Endothelial cell of umbilical vein (primary cell): ENCODE results near the gene TMEM170B. TPM values are rescaled to one million over a fixed set of nuclear protein-coding genes. Genes with fewer than 3 reads are reported as not detected.

Experiments used
- BruUV-seq: library from RNA; stranded (reverse); fragments of 400-500 nt; replicated peaks from 2 replicates; lab custom pipeline; 2021; lab: Mats Ljungman, UMichigan
- CTCF ChIA-PET: fragments of 300-600, 350-600 bp; sonication (Branson Sonifier 250); formaldehyde crosslinking; loops from one replicate; lab custom pipeline; 2021; ENCODE audit warnings: antibody characterized with exemption, inconsistent platforms; lab: Charles Lee
- POLR2A ChIA-PET: fragments of 300-600, 350-600 bp; sonication (Branson Sonifier 250); formaldehyde crosslinking; loops from one replicate; lab custom pipeline; 2021; ENCODE audit warnings: antibody characterized with exemption, inconsistent platforms; lab: Charles Lee
- DNase-seq: peaks from one replicate; pipeline ENCODE4 v3.0.0-alpha.2; 2011; ENCODE audit warnings: low read depth, low spot score
- FAIRE-seq: peaks from 2 replicates; lab custom pipeline; 2011; peaks lifted over from hg19 to GRCh38; lab: Jason Lieb, UNC
- H2AFZ ChIP-seq: 2 replicates; pipeline ENCODE4 v1.6.0; 2012; ENCODE audit warnings: low read depth, low read length, control low read depth, inconsistent platforms
- H3K27ac ChIP-seq: 2 replicates; pipeline ENCODE4 v1.5.1; 2011; ENCODE audit warnings: low read depth, mild to moderate bottlenecking, control low read depth, low read length, moderate library complexity; ENCODE audit not compliant: insufficient read depth
- H3K27me3 ChIP-seq, 2 experiments: 2 replicates each; pipeline versions ENCODE4 v1.6.0 to v1.6.1; 2011; ENCODE audit warnings: low read length in 2 of 2, mixed read lengths in 1 of 2; ENCODE audit not compliant: control insufficient read depth in 2 of 2, insufficient read depth in 2 of 2
- H3K36me3 ChIP-seq, 2 experiments: 2 replicates in 1 of 2; 3 replicates in 1 of 2; pipeline ENCODE4 v1.5.1; 2011; ENCODE audit warnings: low read length in 2 of 2, mild to moderate bottlenecking in 1 of 2, moderate library complexity in 1 of 2; ENCODE audit not compliant: control insufficient read depth in 2 of 2, insufficient read depth in 2 of 2; ENCODE audit errors: extremely low read depth in 1 of 2
- H3K4me1 ChIP-seq: 3 replicates; pipeline ENCODE4 v1.5.1; 2011; ENCODE audit warnings: mild to moderate bottlenecking, low read length; ENCODE audit not compliant: control insufficient read depth, insufficient read depth; ENCODE audit errors: extremely low read depth
- H3K4me2 ChIP-seq: 2 replicates; pipeline ENCODE4 v1.6.1; 2011; ENCODE audit warnings: low read length, control low read depth, mixed read lengths; ENCODE audit not compliant: insufficient read depth
- H3K4me3 ChIP-seq, 3 experiments: fragments of 200-600 bp in 1 of 3; sonication (generic), shearing (Covaris generic) in 1 of 3; replicated peaks in 1 of 3; 2 replicates each; pipeline ENCODE4 v1.5.1; 2011 to 2016; ENCODE audit warnings: control low read depth in 3 of 3, low read length in 3 of 3, mild to moderate bottlenecking in 2 of 3, inconsistent platforms in 1 of 3, low read depth in 1 of 3, moderate library complexity in 1 of 3; ENCODE audit not compliant: insufficient read depth in 1 of 3
- H3K79me2 ChIP-seq: 2 replicates; pipeline ENCODE4 v1.6.0; 2012; ENCODE audit warnings: low read length, inconsistent platforms; ENCODE audit not compliant: control insufficient read depth, insufficient read depth
- H3K9ac ChIP-seq: replicated peaks from 2 replicates; pipeline ENCODE3; 2011; ENCODE audit warnings: low read length, control low read depth; ENCODE audit not compliant: insufficient read depth; ENCODE audit errors: extremely low read depth
- H3K9me1 ChIP-seq: replicated peaks from 3 replicates; pipeline ENCODE4 v1.6.0; 2011; ENCODE audit warnings: mild to moderate bottlenecking, low read length; ENCODE audit not compliant: control insufficient read depth, insufficient read depth; ENCODE audit errors: extremely low read depth
- H3K9me3 ChIP-seq: replicated peaks from 2 replicates; pipeline ENCODE4 v1.5.1; 2012; ENCODE audit warnings: low read length, inconsistent platforms; ENCODE audit not compliant: control insufficient read depth, insufficient read depth
- H4K20me1 ChIP-seq: replicated peaks from 2 replicates; pipeline ENCODE3; 2011; ENCODE audit warnings: mild to moderate bottlenecking, low read length; ENCODE audit not compliant: control insufficient read depth, insufficient read depth; ENCODE audit errors: extremely low read depth
- EZH2 ChIP-seq: IDR thresholded peaks from 2 replicates; pipeline ENCODE4 v1.6.1; 2012; ENCODE audit warnings: borderline replicate concordance, low read depth, mild to moderate bottlenecking, moderate library complexity, low read length, inconsistent platforms; ENCODE audit not compliant: severe bottlenecking
- FOS ChIP-seq: IDR thresholded peaks from 2 replicates; pipeline ENCODE4 v1.6.1; 2011; ENCODE audit warnings: mild to moderate bottlenecking, low read length, moderate library complexity, borderline replicate concordance; ENCODE audit not compliant: insufficient read depth
- GATA2 ChIP-seq: IDR thresholded peaks from 2 replicates; pipeline ENCODE4 v1.7.0; 2011; ENCODE audit warnings: low read depth, mild to moderate bottlenecking, moderate library complexity, mixed read lengths, low read length; ENCODE audit not compliant: insufficient read length, insufficient read depth
- JUN ChIP-seq: IDR thresholded peaks from 2 replicates; pipeline ENCODE4 v1.6.1; 2011; ENCODE audit warnings: borderline replicate concordance, low read depth; ENCODE audit not compliant: insufficient read length, insufficient read depth
- MYC ChIP-seq: IDR thresholded peaks from one replicate; pipeline ENCODE4 v1.6.1; 2011; ENCODE audit warnings: mild to moderate bottlenecking, low read depth, low read length
- POLR2AphosphoS5 ChIP-seq: IDR thresholded peaks from 2 replicates; pipeline ENCODE4 v1.6.1; 2012; ENCODE audit warnings: low read depth, mild to moderate bottlenecking, control low read depth, low read length, moderate library complexity; ENCODE audit not compliant: insufficient read depth
- dilution Hi-C: fragments of 300-500 bp; cut with MboI; formaldehyde crosslinking; loops from one replicate; pipeline ENCODE4 v1.15.0; 2019; ENCODE audit warnings: low sequenced_read_pairs; ENCODE audit not compliant: extremely low pct_ligation_motif_present
- intact Hi-C: fragments of 100-400 bp; cut with micrococcal nuclease; formaldehyde crosslinking; loops from one replicate; pipeline ENCODE4 v1.10.0; 2022
- polyA plus RNA-seq, 4 experiments: library from polyadenylated mRNA; depleted of rRNA in 3 of 4; stranded (reverse) in 3 of 4; unstranded in 1 of 4; fragments of >200 nt; gene quantifications; 2 replicates each; pipeline versions ENCODE4 v1.2.1 to v1.2.3, GENCODE V29; 2011 to 2012; ENCODE audit warnings: missing spikeins in 1 of 4
- total RNA-seq: library from RNA; stranded (reverse); gene quantifications from 2 replicates; pipeline ENCODE4 v1.2.3, GENCODE V29; 2021
- TF ChIP-seq, protein P1 (sequence below), 2 donors: IDR thresholded peaks; 1 replicate in 1 of 2; 2 replicates in 1 of 2; pipeline ENCODE4 v1.5.1; 2011; ENCODE audit warnings: low read length in 2 of 2, mild to moderate bottlenecking in 2 of 2, moderate library complexity in 2 of 2, control low read depth in 1 of 2, inconsistent platforms in 1 of 2, low read depth in 1 of 2; ENCODE audit not compliant: insufficient read depth in 1 of 2; ENCODE audit errors: extremely low read depth in 1 of 2
- TF ChIP-seq, protein P2 (sequence below): IDR thresholded peaks from 2 replicates; pipeline ENCODE4 v1.6.1; 2011; ENCODE audit not compliant: insufficient read depth, insufficient read length

Gene TMEM170B
- total and polyA plus RNA-seq, 2 donors (not counting 3 experiments of a cell fraction or from before 2014, with no cell fraction given) = 1.1 to 4.2 TPM

DNA sequence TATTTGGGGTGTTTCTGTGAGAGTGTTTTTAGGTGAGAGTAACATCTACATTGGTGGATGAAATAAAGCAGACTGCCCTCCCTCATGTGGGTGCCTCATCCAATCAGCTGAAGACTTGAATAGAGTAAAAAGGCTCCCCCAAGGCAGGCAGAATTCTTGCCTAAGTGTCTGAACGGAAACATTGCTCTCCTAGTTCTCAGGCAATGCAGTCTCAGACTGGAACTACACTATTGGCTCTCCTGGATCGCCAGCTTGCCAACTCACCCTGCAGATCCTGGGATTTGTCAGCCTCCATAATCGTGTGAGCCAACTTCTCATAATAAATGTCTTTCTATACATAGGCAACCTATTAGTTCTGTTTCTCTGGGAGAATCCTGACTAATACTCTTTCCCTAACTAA lies 5.5 kb upstream of the TMEM170B start:
- DNase-seq (no peak), FAIRE-seq (no peak)
- H3K4me2 ChIP-seq = no peak overlapping the region
- H3K9me1 ChIP-seq = no peaks in the 10 kb centered on the region
- H3K9ac ChIP-seq = no peak overlapping the region
- peaks cover 19% of the 10 kb centered on the region for H3K4me1 ChIP-seq
- no peak overlapping the region for H2AFZ ChIP-seq
- H3K27me3 ChIP-seq = no peaks in the 10 kb centered on the region
- H3K27ac ChIP-seq = no peak overlapping the region
- no TSS peak for BruUV-seq
- H3K79me2 ChIP-seq = no peaks in the 10 kb centered on the region
- POLR2A ChIA-PET = no interaction called here
- H3K4me3 ChIP-seq = no peak overlapping the region
- H3K9me3 ChIP-seq = no peaks in the 10 kb centered on the region
- no peak for TF ChIP-seq MYC
- TF ChIP-seq POLR2AphosphoS5 = no peak
- TF ChIP-seq, protein P1, sequence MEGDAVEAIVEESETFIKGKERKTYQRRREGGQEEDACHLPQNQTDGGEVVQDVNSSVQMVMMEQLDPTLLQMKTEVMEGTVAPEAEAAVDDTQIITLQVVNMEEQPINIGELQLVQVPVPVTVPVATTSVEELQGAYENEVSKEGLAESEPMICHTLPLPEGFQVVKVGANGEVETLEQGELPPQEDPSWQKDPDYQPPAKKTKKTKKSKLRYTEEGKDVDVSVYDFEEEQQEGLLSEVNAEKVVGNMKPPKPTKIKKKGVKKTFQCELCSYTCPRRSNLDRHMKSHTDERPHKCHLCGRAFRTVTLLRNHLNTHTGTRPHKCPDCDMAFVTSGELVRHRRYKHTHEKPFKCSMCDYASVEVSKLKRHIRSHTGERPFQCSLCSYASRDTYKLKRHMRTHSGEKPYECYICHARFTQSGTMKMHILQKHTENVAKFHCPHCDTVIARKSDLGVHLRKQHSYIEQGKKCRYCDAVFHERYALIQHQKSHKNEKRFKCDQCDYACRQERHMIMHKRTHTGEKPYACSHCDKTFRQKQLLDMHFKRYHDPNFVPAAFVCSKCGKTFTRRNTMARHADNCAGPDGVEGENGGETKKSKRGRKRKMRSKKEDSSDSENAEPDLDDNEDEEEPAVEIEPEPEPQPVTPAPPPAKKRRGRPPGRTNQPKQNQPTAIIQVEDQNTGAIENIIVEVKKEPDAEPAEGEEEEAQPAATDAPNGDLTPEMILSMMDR (IDR thresholded peaks at IDR 0.05; ENCODE audit: extremely low read depth in 1 of 2, insufficient read depth in 1 of 2, low read depth in 1 of 2, low read length in 2 of 2) = no peak
- H3K36me3 ChIP-seq = no peaks in the 10 kb centered on the region
- intact Hi-C loops = no loop called here
- no peaks in the 10 kb centered on the region for H4K20me1 ChIP-seq
- dilution Hi-C loops = no loop called here
- CTCF ChIA-PET = no interaction called here

DNA sequence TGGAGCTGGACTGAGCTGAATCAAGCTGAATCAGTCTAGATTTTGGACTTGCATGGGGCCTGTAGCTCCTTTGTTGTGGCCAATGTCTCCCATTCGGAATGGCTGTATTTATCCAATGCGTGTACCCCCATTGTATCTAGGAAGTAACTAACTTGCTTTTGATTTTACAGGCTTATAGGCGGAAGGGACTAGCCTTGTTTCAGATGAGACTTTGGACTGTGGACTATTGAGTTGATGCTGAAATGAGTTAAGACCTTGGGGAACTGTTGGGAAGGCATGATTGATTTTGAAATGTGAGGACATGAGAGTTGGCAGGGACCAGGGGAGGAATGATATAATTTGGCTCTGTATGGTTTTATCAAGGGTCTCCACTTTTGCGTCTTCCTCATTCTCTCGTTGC lies 3.0 kb upstream of the TMEM170B start:
- H2AFZ ChIP-seq = no peak overlapping the region
- FAIRE-seq = no peak
- CTCF ChIA-PET = no interaction called here
- no peaks in the 10 kb centered on the region for H4K20me1 ChIP-seq
- DNase-seq = no peak
- no peaks in the 10 kb centered on the region for H3K36me3 ChIP-seq
- POLR2A ChIA-PET = no interaction called here
- intact Hi-C loops (no loop called here), dilution Hi-C loops (no loop called here)
- no peak overlapping the region for H3K4me2 ChIP-seq
- H3K79me2 ChIP-seq = no peaks in the 10 kb centered on the region
- BruUV-seq = no TSS peak
- H3K4me3 ChIP-seq = no peak overlapping the region
- H3K9ac ChIP-seq = no peak overlapping the region
- TF ChIP-seq POLR2AphosphoS5 (no peak), JUN (no peak), FOS (no peak), EZH2 (no peak), MYC (no peak), GATA2 (no peak)
- TF ChIP-seq, protein P2, sequence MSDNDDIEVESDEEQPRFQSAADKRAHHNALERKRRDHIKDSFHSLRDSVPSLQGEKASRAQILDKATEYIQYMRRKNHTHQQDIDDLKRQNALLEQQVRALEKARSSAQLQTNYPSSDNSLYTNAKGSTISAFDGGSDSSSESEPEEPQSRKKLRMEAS = no peak
- TF ChIP-seq, protein P1 (IDR thresholded peaks at IDR 0.05; ENCODE audit: extremely low read depth in 1 of 2, insufficient read depth in 1 of 2, low read depth in 1 of 2, low read length in 2 of 2) = no peak
- peaks cover 25% of the 10 kb centered on the region for H3K4me1 ChIP-seq
- no peaks in the 10 kb centered on the region for H3K9me1 ChIP-seq
- H3K27me3 ChIP-seq = no peaks in the 10 kb centered on the region
- H3K27ac ChIP-seq = no peak overlapping the region
- H3K9me3 ChIP-seq = no peaks in the 10 kb centered on the region
